ENCODE measurements around the gene ELF1. TPM values are rescaled to one million over a fixed set of nuclear protein-coding genes. Genes with fewer than 3 reads are reported as not detected.

The ELF1 gene
- 65.0 and 65.8 TPM in 2 replicates for total RNA-seq

GRCh38 chr13:41019011-41019487, at the start of gene ELF1:
TSS of gene ELF1 (minus strand) at chr13:41019316. CDS start at chr13:40982054, 37,262 bp downstream.
- DNase-seq, result peak; percentile 89
- Mint-ChIP-seq H3K4me3 (peak within 1 kb of the TSS; percentile 95), H3K9me3 (no peaks in the 10 kb centered on the region)

GRCh38 chr13:41065078-41065477, 46.0 kb upstream of the ELF1 start:
- DNase-seq, result no peak
- Mint-ChIP-seq H3K27me3 (peaks cover 5% of the 10 kb centered on the region), H3K4me3 (no peak overlapping the region), H3K4me1 (peaks cover 24% of the 10 kb centered on the region), H3K27ac (no peak overlapping the region), H3K9me3 (no peaks in the 10 kb centered on the region), H3K36me3 (ENCODE audit: low read depth) (peaks cover 44% of the 10 kb centered on the region)
- intact Hi-C loops (cut with micrococcal nuclease), result no loop called here

More at GRCh38 chr13:41019011-41019487, at the start of gene ELF1:
- Mint-ChIP-seq H3K36me3 (ENCODE audit: low read depth) (peaks cover 18% of the 10 kb centered on the region), H3K4me1 (peaks cover 40% of the 10 kb centered on the region), H3K27ac (peak within 1 kb of the TSS; percentile 98), H3K27me3 (no peaks in the 10 kb centered on the region)
- intact Hi-C loops (cut with micrococcal nuclease), result loop anchor here (1.0 to 10.0 kb wide), 5 partner anchors 14 to 352 kb away; partner anchors contain the start of gene FOXO1

- peaks cover 5% of the 10 kb centered on the region for H3K27me3 Mint-ChIP-seq
- peaks cover 28% of the 10 kb centered on the region for H3K4me1 Mint-ChIP-seq
- H3K36me3 Mint-ChIP-seq (ENCODE audit: low read depth), result peaks cover 42% of the 10 kb centered on the region
- H3K4me3 Mint-ChIP-seq, result no peak overlapping the region
- intact Hi-C loops (cut with micrococcal nuclease), result loop anchor here (5.0 kb wide), 2 partner anchors 293 to 853 kb away; no protein-coding TSS in a partner anchor
- no peak overlapping the region for H3K27ac Mint-ChIP-seq
- no peak for DNase-seq
- no peaks in the 10 kb centered on the region for H3K9me3 Mint-ChIP-seq
Measured at GRCh38 chr13:41064493-41064892, 45.4 kb upstream of the ELF1 start.

- DNase-seq, result no peak
- Mint-ChIP-seq H3K27me3 (peaks cover 5% of the 10 kb centered on the region), H3K27ac (peak overlapping the region; percentile 100), H3K4me1 (peaks cover 42% of the 10 kb centered on the region), H3K36me3 (ENCODE audit: low read depth) (peaks cover 33% of the 10 kb centered on the region), H3K9me3 (no peaks in the 10 kb centered on the region), H3K4me3 (peak overlapping the region; percentile 100)
- intact Hi-C loops (cut with micrococcal nuclease), result loop anchor here (1.0 to 5.0 kb wide), 10 partner anchors 53 to 855 kb away; partner anchors contain the start of genes FOXO1, KBTBD6, MTRF1 and NAA16
Measured at GRCh38 chr13:41061914-41062837, 43.1 kb upstream of the ELF1 start.

GRCh38 chr13:41061075-41061913, 42.2 kb upstream of the ELF1 start, which contains the start of gene WBP4:
TSS of gene WBP4 (plus strand) at chr13:41061509. CDS start at chr13:41061674, 165 bp downstream.
- peak within 1 kb of the TSS; percentile 100 for H3K27ac Mint-ChIP-seq
- H3K27me3 Mint-ChIP-seq, result peaks cover 5% of the 10 kb centered on the region
- peak; percentile 96 for DNase-seq
- no peaks in the 10 kb centered on the region for H3K9me3 Mint-ChIP-seq
- H3K4me3 Mint-ChIP-seq, result peak within 1 kb of the TSS; percentile 100
- peaks cover 46% of the 10 kb centered on the region for H3K4me1 Mint-ChIP-seq
- H3K36me3 Mint-ChIP-seq (ENCODE audit: low read depth), result peaks cover 30% of the 10 kb centered on the region
- intact Hi-C loops (cut with micrococcal nuclease), result loop anchor here (1.0 to 5.0 kb wide), 10 partner anchors 52 to 856 kb away; partner anchors contain the start of genes FOXO1, KBTBD6, MTRF1 and NAA16

GRCh38 chr13:41060724-41061074, 41.6 kb upstream of the ELF1 start:
- Mint-ChIP-seq H3K4me1 (peaks cover 48% of the 10 kb centered on the region), H3K9me3 (no peaks in the 10 kb centered on the region), H3K36me3 (ENCODE audit: low read depth) (peaks cover 26% of the 10 kb centered on the region), H3K27ac (peak overlapping the region; percentile 100), H3K4me3 (peak overlapping the region; percentile 100), H3K27me3 (peaks cover 5% of the 10 kb centered on the region)
- peak; percentile 94 for DNase-seq
- intact Hi-C loops (cut with micrococcal nuclease), result loop anchor here (1.0 to 5.0 kb wide), 13 partner anchors 41 to 857 kb away; partner anchors contain the start of genes ELF1, FOXO1, KBTBD6 and KBTBD7

DNA sequence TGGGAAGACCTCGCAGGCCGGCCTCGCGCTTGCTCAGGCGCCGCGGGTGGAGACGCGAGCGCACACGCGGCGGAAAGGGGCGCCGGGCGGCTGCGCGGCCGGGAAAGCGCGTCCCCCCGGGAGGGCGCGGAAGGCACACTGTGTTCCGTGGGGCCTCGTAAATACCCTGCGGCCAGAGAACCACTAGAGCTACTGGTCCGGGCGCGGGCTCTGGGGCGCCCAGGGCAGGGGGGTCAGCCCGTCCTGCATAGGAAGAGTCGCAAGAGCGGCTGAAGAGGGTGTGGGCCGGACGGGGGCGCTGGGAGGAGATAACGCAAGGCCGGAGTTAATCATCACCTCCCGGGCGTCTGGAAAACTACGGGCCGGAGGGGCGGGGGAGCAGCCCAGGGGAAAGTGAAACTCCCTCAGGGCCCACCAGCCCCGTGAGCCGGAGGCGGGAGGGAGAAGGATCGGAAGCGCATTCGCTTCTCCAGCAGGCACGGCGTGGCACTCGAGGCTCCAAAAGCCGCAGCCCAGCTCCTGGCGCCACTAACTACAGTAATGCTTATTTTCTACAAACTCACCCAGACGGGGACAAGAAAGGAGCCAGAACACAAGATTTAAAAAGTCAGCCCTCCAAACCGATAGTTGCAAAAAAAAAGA, 41.1 kb upstream of the ELF1 start:
- Mint-ChIP-seq H3K27me3 (peaks cover 5% of the 10 kb centered on the region), H3K4me1 (peaks cover 49% of the 10 kb centered on the region), H3K4me3 (peak overlapping the region; percentile 100), H3K9me3 (no peaks in the 10 kb centered on the region), H3K27ac (peak overlapping the region; percentile 100), H3K36me3 (ENCODE audit: low read depth) (peaks cover 21% of the 10 kb centered on the region)
- peak; percentile 91 for DNase-seq
- intact Hi-C loops (cut with micrococcal nuclease), result loop anchor here (1.0 to 5.0 kb wide), 11 partner anchors 41 to 857 kb away; partner anchors contain the start of genes ELF1, FOXO1, KBTBD7 and NAA16

DNA sequence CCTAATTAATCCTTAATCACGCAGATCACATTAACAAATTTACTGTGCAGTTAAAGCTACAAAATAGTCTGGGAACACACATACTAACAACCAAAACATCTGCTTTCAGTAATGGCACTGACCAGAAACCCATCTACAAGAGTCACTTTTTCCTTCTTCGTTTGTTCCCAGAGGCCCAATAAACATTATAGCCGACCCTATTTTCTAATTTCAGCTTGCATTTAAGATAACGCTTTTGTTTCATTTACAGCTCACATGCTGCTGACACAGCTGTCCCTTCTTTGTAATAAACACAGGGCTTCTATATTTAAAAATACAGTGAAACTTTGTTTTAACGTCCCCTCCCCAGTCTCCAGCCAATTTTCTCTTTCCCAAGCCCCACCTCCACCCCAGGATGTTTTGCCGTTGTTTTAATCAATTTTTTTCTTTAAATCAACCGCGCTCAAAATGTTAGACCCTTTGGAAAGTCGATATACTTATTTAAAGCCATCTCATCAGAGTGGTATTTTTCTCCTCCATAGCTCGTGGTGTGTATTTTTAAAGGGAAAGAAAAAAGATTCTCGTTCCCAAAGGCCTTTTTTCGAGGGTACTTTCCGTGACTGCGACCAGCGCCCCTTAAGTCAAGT, 40.5 kb upstream of the ELF1 start:
- H3K27me3 Mint-ChIP-seq, result peaks cover 5% of the 10 kb centered on the region
- intact Hi-C loops (cut with micrococcal nuclease), result loop anchor here (1.0 to 5.0 kb wide), 11 partner anchors 40 to 858 kb away; partner anchors contain the start of genes ELF1, FOXO1, KBTBD7 and NAA16
- peaks cover 54% of the 10 kb centered on the region for H3K4me1 Mint-ChIP-seq
- no peaks in the 10 kb centered on the region for H3K9me3 Mint-ChIP-seq
- peak overlapping the region; percentile 100 for H3K4me3 Mint-ChIP-seq
- peak overlapping the region; percentile 100 for H3K27ac Mint-ChIP-seq
- H3K36me3 Mint-ChIP-seq (ENCODE audit: low read depth), result peaks cover 17% of the 10 kb centered on the region
- no peak for DNase-seq

- peak overlapping the region; percentile 48 for H3K27ac Mint-ChIP-seq
- peaks cover 5% of the 10 kb centered on the region for H3K27me3 Mint-ChIP-seq
- no peak for DNase-seq
- H3K9me3 Mint-ChIP-seq, result no peaks in the 10 kb centered on the region
- H3K4me1 Mint-ChIP-seq, result peaks cover 57% of the 10 kb centered on the region
- intact Hi-C loops (cut with micrococcal nuclease), result no loop called here
- H3K36me3 Mint-ChIP-seq (ENCODE audit: low read depth), result peaks cover 11% of the 10 kb centered on the region
- H3K4me3 Mint-ChIP-seq, result peak overlapping the region; percentile 100
Measured at GRCh38 chr13:41058295-41059070, 39.4 kb upstream of the ELF1 start.

DNA sequence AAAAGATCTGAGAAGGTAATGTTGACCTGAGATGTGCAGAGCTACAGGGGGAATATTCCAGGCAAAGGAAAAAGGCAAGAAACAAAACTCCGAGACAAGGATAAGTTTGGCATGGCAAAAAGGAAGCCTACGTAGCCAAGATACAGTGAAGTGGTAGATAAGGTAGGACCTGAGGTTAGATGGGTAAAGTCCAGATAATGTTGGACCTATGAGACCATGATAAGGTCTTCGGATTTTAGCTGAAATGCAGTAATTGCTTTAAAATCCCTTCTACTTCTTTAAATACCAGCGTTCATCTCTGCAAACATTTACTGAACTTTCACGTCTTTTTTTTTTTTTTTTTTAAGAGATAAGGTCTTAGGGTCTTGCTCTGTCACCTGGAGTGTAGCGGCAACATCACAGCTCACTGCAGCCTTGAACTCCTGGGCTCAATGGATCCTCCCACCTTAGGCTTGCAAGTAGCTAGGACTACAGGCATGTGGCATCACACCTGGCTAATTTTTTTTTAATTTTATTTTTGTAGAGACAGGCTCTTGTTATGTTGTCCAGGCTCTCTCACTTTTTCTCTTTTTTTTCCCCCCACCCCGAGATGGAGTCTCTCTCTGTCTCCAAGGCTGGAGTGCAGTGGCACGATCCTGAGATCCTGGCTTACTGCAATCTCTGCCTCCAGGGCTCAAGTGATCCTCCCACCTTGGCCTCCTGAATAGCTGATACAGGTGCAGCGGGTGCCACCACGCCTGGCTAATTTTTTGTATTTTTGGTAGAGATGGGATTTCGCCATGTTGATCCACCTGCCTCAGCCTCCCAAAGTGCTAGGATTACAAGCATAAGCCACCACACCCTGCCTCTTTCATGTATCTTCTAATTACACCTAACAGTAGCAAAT, 38.0 kb upstream of the ELF1 start:
- no peak for DNase-seq
- Mint-ChIP-seq H3K36me3 (ENCODE audit: low read depth) (peaks cover 8% of the 10 kb centered on the region), H3K4me1 (peaks cover 47% of the 10 kb centered on the region), H3K27ac (no peak overlapping the region), H3K27me3 (peaks cover 5% of the 10 kb centered on the region), H3K9me3 (no peaks in the 10 kb centered on the region), H3K4me3 (no peak overlapping the region)
- intact Hi-C loops (cut with micrococcal nuclease), result no loop called here

- Mint-ChIP-seq H3K4me3 (no peak overlapping the region), H3K9me3 (no peaks in the 10 kb centered on the region), H3K27me3 (peaks cover 5% of the 10 kb centered on the region), H3K36me3 (ENCODE audit: low read depth) (peaks cover 10% of the 10 kb centered on the region), H3K4me1 (peaks cover 51% of the 10 kb centered on the region), H3K27ac (no peak overlapping the region)
- no peak for DNase-seq
- intact Hi-C loops (cut with micrococcal nuclease), result no loop called here
Measured at GRCh38 chr13:41056194-41056593, 37.1 kb upstream of the ELF1 start.
